Hepatocyte (in vitro differentiated cells): Measurements from ENCODE around the gene SYTL5. TPM values are rescaled to one million over a fixed set of nuclear protein-coding genes. Genes with fewer than 3 reads are reported as not detected.

Source experiments
- DNase-seq: peaks from one replicate; pipeline ENCODE4 v3.0.0-alpha.2; 2016; ENCODE audit warnings: low spot score
- H2AFZ ChIP-seq: fragments of 200-600 bp; sonication (generic); 2 replicates; pipeline ENCODE4 v1.6.0; 2016; ENCODE audit warnings: antibody characterized with exemption, mild to moderate bottlenecking
- H3K27ac ChIP-seq: fragments of 200-600 bp; sonication (generic); 2 replicates; pipeline ENCODE4 v1.5.1; 2016; ENCODE audit warnings: mild to moderate bottlenecking
- H3K27me3 ChIP-seq: fragments of 200-600 bp; sonication (generic); 2 replicates; pipeline ENCODE4 v1.6.1; 2016
- H3K36me3 ChIP-seq: fragments of 200-600 bp; sonication (generic); replicated peaks from 2 replicates; pipeline ENCODE4 v1.5.1; 2016; ENCODE audit warnings: low read depth; ENCODE audit not compliant: insufficient read depth
- H3K4me1 ChIP-seq: fragments of 200-600 bp; sonication (generic); 2 replicates; pipeline ENCODE4 v1.5.1; 2016; ENCODE audit warnings: mild to moderate bottlenecking, moderate library complexity; ENCODE audit not compliant: insufficient read depth
- H3K4me2 ChIP-seq: fragments of 200-600 bp; sonication (generic); 2 replicates; pipeline ENCODE4 v1.6.0; 2016
- H3K4me3 ChIP-seq: fragments of 200-600 bp; sonication (generic); 2 replicates; pipeline ENCODE4 v1.5.1; 2016; ENCODE audit warnings: mild to moderate bottlenecking
- H3K79me2 ChIP-seq: fragments of 200-600 bp; sonication (generic); 2 replicates; pipeline ENCODE4 v1.6.0; 2017; ENCODE audit warnings: mild to moderate bottlenecking
- H3K9me2 ChIP-seq: fragments of 200-600 bp; sonication (generic); replicated peaks from 2 replicates; pipeline ENCODE4 v1.6.0; 2017; ENCODE audit warnings: mild to moderate bottlenecking; ENCODE audit not compliant: insufficient read depth
- H3K9me3 ChIP-seq: fragments of 200-600 bp; sonication (generic); 2 replicates; pipeline ENCODE4 v1.5.1; 2016; ENCODE audit warnings: low read depth, mild to moderate bottlenecking
- H4K20me1 ChIP-seq: fragments of 200-600 bp; sonication (generic); 2 replicates; pipeline ENCODE4 v1.6.0; 2016; ENCODE audit warnings: mild to moderate bottlenecking; ENCODE audit not compliant: insufficient read depth, poor library complexity, severe bottlenecking
- CTCF ChIP-seq: fragments of 200-600 bp; sonication (generic); IDR thresholded peaks from 2 replicates; pipeline ENCODE4 v1.5.1; 2016; ENCODE audit warnings: antibody characterized with exemption, mild to moderate bottlenecking; ENCODE audit not compliant: poor library complexity
- EZH2 ChIP-seq: fragments of 200-600 bp; sonication (generic); IDR thresholded peaks from 2 replicates; pipeline ENCODE4 v1.6.1; 2016; ENCODE audit warnings: antibody characterized with exemption, mild to moderate bottlenecking, borderline replicate concordance
- EZH2phosphoT487 ChIP-seq: fragments of 200-600 bp; sonication (generic); IDR thresholded peaks from one replicate; pipeline ENCODE4 v1.6.1; 2018; ENCODE audit warnings: antibody characterized with exemption, mild to moderate bottlenecking, low read depth, moderate library complexity; ENCODE audit not compliant: unreplicated experiment, severe bottlenecking
- WGBS: methylation state at CpG from one replicate; pipeline ENCODE4 v1.1.6; 2016; ENCODE audit warnings: low lambda C conversion rate; ENCODE audit errors: missing lambda C conversion rate; 5-methylcytosine and 5-hydroxymethylcytosine counted together
- polyA plus RNA-seq: library from polyadenylated mRNA; unstranded; fragments of >200 nt; fragmentation: Nextera tagmentation; extraction: Ambion mirVana; gene quantifications from 2 replicates; pipeline ENCODE4 v1.2.1, GENCODE V29; 2016
- total RNA-seq: library from RNA; depleted of rRNA; stranded (reverse); fragments of >200 nt; gene quantifications from 2 replicates; pipeline ENCODE4 v1.2.3, GENCODE V29; 2014

SYTL5 gene
- total and polyA plus RNA-seq, 2 experiments from 2014 or later = 1.2 to 8.0 TPM

GRCh38 chrX:38082309-38082708, 76.0 kb downstream of the SYTL5 start:
- Histone ChIP-seq H2AFZ (no peak overlapping the region), H3K4me1 (no peaks in the 10 kb centered on the region), H3K4me2 (no peak overlapping the region), H4K20me1 (no peaks in the 10 kb centered on the region), H3K4me3 (no peak overlapping the region), H3K9me3 (no peaks in the 10 kb centered on the region), H3K27me3 (no peaks in the 10 kb centered on the region), H3K36me3 (no peaks in the 10 kb centered on the region), H3K27ac (no peak overlapping the region), H3K79me2 (no peaks in the 10 kb centered on the region), H3K9me2 (no peaks in the 10 kb centered on the region)
- TF ChIP-seq EZH2 (no peak), CTCF (no peak), EZH2phosphoT487 (no peak)
- no peak for DNase-seq
- 78% methylated on average over 2 of the region's 2 CpGs for WGBS

GRCh38 chrX:38085813-38086212, 79.5 kb downstream of the SYTL5 start:
- no peaks in the 10 kb centered on the region for H3K79me2 ChIP-seq
- DNase-seq = no peak
- no peak overlapping the region for H3K4me3 ChIP-seq
- 57% methylated on average over 4 of the region's 4 CpGs for WGBS
- no peaks in the 10 kb centered on the region for H3K36me3 ChIP-seq
- no peaks in the 10 kb centered on the region for H3K4me1 ChIP-seq
- TF ChIP-seq EZH2phosphoT487 = no peak
- TF ChIP-seq CTCF = no peak
- no peak for TF ChIP-seq EZH2
- H3K9me3 ChIP-seq = no peaks in the 10 kb centered on the region
- H4K20me1 ChIP-seq = no peaks in the 10 kb centered on the region
- H2AFZ ChIP-seq = no peak overlapping the region
- H3K27ac ChIP-seq = no peak overlapping the region
- H3K4me2 ChIP-seq = no peak overlapping the region
- H3K9me2 ChIP-seq = no peaks in the 10 kb centered on the region
- no peaks in the 10 kb centered on the region for H3K27me3 ChIP-seq

GRCh38 chrX:38086451-38087215, 80.3 kb downstream of the SYTL5 start:
- H4K20me1 ChIP-seq = no peaks in the 10 kb centered on the region
- no peaks in the 10 kb centered on the region for H3K4me1 ChIP-seq
- TF ChIP-seq EZH2phosphoT487 (no peak), CTCF (no peak), EZH2 (no peak)
- H3K79me2 ChIP-seq = no peaks in the 10 kb centered on the region
- no peak overlapping the region for H3K4me2 ChIP-seq
- no peaks in the 10 kb centered on the region for H3K9me3 ChIP-seq
- no peaks in the 10 kb centered on the region for H3K27me3 ChIP-seq
- H2AFZ ChIP-seq = no peak overlapping the region
- H3K9me2 ChIP-seq = no peaks in the 10 kb centered on the region
- no peaks in the 10 kb centered on the region for H3K36me3 ChIP-seq
- WGBS = 78% methylated on average over 4 of the region's 4 CpGs
- no peak overlapping the region for H3K4me3 ChIP-seq
- H3K27ac ChIP-seq = no peak overlapping the region
- no peak for DNase-seq
